Effector memory CD4-positive, alpha-beta T cell (primary cell): ENCODE results near the gene ZBTB22.

Experiments used
- DNase-seq, 3 donors: peaks; one replicate each; pipeline ENCODE4 v3.0.0-alpha.2; 2020
- H3K27ac ChIP-seq: 2 replicates; pipeline ENCODE4 v1.7.0; 2013; ENCODE audit warnings: mild to moderate bottlenecking, low read length, moderate library complexity; ENCODE audit not compliant: insufficient read depth, poor library complexity, severe bottlenecking
- H3K27me3 ChIP-seq: replicated peaks from 2 replicates; pipeline ENCODE4 v1.7.0; 2013; ENCODE audit warnings: mild to moderate bottlenecking, low read length; ENCODE audit not compliant: insufficient read depth, control insufficient read depth, poor library complexity, severe bottlenecking
- H3K36me3 ChIP-seq: 2 replicates; pipeline ENCODE4 v1.7.0; 2013; ENCODE audit warnings: mild to moderate bottlenecking, low read length, moderate library complexity; ENCODE audit not compliant: control insufficient read depth, insufficient read depth
- H3K4me1 ChIP-seq: 2 replicates; pipeline ENCODE4 v1.7.0; 2013; ENCODE audit warnings: low read length, mild to moderate bottlenecking; ENCODE audit not compliant: control insufficient read depth, insufficient read depth, poor library complexity, severe bottlenecking
- H3K4me3 ChIP-seq: 2 replicates; pipeline ENCODE4 v1.7.0; 2013; ENCODE audit warnings: low read length, low read depth, mild to moderate bottlenecking; ENCODE audit not compliant: insufficient read depth, poor library complexity, severe bottlenecking
- H3K9me3 ChIP-seq: 2 replicates; pipeline ENCODE4 v1.7.0; 2013; ENCODE audit warnings: mild to moderate bottlenecking, low read length, moderate library complexity; ENCODE audit not compliant: control insufficient read depth

Gene ZBTB22

GRCh38 chr6:33301877-33302276, 15.7 kb downstream of the ZBTB22 start:
- Histone ChIP-seq H3K4me3 (no peak overlapping the region), H3K36me3 (peaks cover 36% of the 10 kb centered on the region)

GRCh38 chr6:33299237-33299944, 18.2 kb downstream of the ZBTB22 start:
- peak; percentile 90 to 92 (median 90) for DNase-seq
- peaks cover 19% of the 10 kb centered on the region for H3K36me3 ChIP-seq
- no peaks in the 10 kb centered on the region for H3K9me3 ChIP-seq
- H3K4me3 ChIP-seq: peak overlapping the region; percentile 98
- no peaks in the 10 kb centered on the region for H3K27me3 ChIP-seq
- H3K27ac ChIP-seq: peak overlapping the region; percentile 95
- H3K4me1 ChIP-seq: peaks cover 14% of the 10 kb centered on the region

More at GRCh38 chr6:33301877-33302276, 15.7 kb downstream of the ZBTB22 start:
- no peak overlapping the region for H3K27ac ChIP-seq
- H3K9me3 ChIP-seq: no peaks in the 10 kb centered on the region
- peaks cover 14% of the 10 kb centered on the region for H3K4me1 ChIP-seq
- no peaks in the 10 kb centered on the region for H3K27me3 ChIP-seq
- no peak for DNase-seq

GRCh38 chr6:33298773-33299236, 18.7 kb downstream of the ZBTB22 start, which contains the start of gene RGL2:
Gene RGL2 (minus strand): TSS chr6:33298942. CDS start chr6:33298610, 332 bp downstream.
- Histone ChIP-seq H3K4me3 (peak within 1 kb of the TSS; percentile 98), H3K9me3 (no peaks in the 10 kb centered on the region), H3K27me3 (no peaks in the 10 kb centered on the region), H3K4me1 (peaks cover 14% of the 10 kb centered on the region), H3K27ac (peak within 1 kb of the TSS; percentile 95), H3K36me3 (peaks cover 13% of the 10 kb centered on the region)
- peak; percentile 47 to 54 (median 54) for DNase-seq

- Histone ChIP-seq H3K4me1 (peaks cover 14% of the 10 kb centered on the region), H3K4me3 (peak overlapping the region; percentile 98), H3K36me3 (peaks cover 15% of the 10 kb centered on the region), H3K27me3 (no peaks in the 10 kb centered on the region), H3K9me3 (no peaks in the 10 kb centered on the region), H3K27ac (peak overlapping the region; percentile 95)
- DNase-seq: peak; percentile 55 to 68 (median 64)
Observed at GRCh38 chr6:33297956-33298772, 19.4 kb downstream of the ZBTB22 start.

- Histone ChIP-seq H3K4me3 (no peak overlapping the region), H3K27me3 (no peaks in the 10 kb centered on the region), H3K9me3 (no peaks in the 10 kb centered on the region), H3K4me1 (peaks cover 14% of the 10 kb centered on the region), H3K36me3 (peaks cover 13% of the 10 kb centered on the region), H3K27ac (peak overlapping the region; percentile 95)
- DNase-seq: no peak
Observed at GRCh38 chr6:33297406-33297955, 20.1 kb downstream of the ZBTB22 start.

GRCh38 chr6:33296797-33297405, 20.6 kb downstream of the ZBTB22 start:
- Histone ChIP-seq H3K4me3 (no peak overlapping the region), H3K27ac (peak overlapping the region; percentile 95), H3K36me3 (peaks cover 17% of the 10 kb centered on the region), H3K9me3 (no peaks in the 10 kb centered on the region), H3K4me1 (peaks cover 14% of the 10 kb centered on the region), H3K27me3 (no peaks in the 10 kb centered on the region)
- no peak for DNase-seq

GRCh38 chr6:33295621-33296369, 21.7 kb downstream of the ZBTB22 start:
- Histone ChIP-seq H3K27ac (no peak overlapping the region), H3K27me3 (no peaks in the 10 kb centered on the region), H3K36me3 (peaks cover 24% of the 10 kb centered on the region), H3K9me3 (no peaks in the 10 kb centered on the region), H3K4me3 (no peak overlapping the region), H3K4me1 (peaks cover 14% of the 10 kb centered on the region)
- no peak for DNase-seq

GRCh38 chr6:33294086-33294823, 23.3 kb downstream of the ZBTB22 start:
- Histone ChIP-seq H3K4me1 (peaks cover 14% of the 10 kb centered on the region), H3K27ac (no peak overlapping the region), H3K4me3 (no peak overlapping the region), H3K27me3 (no peaks in the 10 kb centered on the region), H3K9me3 (no peaks in the 10 kb centered on the region), H3K36me3 (peaks cover 24% of the 10 kb centered on the region)
- DNase-seq: no peak
